A673 (cell line): Measurements from ENCODE around the gene ARHGAP24.

ENCODE experiments used
- EZH2 ChIP-seq: fragments of 200-600 bp; sonication (generic); IDR thresholded peaks from 2 replicates; pipeline ENCODE4 v1.6.1; 2017; ENCODE audit warnings: borderline replicate concordance, low read depth, mild to moderate bottlenecking, mixed read lengths, antibody characterized with exemption, low read length; ENCODE audit not compliant: poor library complexity, severe bottlenecking
- TF ChIP-seq, protein P1 (sequence below): fragments of 300-800, 200-600 bp; sonication (generic); conservative IDR thresholded peaks from 2 replicates; pipeline ENCODE4 v1.5.1; 2017; ENCODE audit warnings: low read depth, mild to moderate bottlenecking, antibody characterized with exemption, low read length, moderate library complexity, mixed read lengths

DNA sequence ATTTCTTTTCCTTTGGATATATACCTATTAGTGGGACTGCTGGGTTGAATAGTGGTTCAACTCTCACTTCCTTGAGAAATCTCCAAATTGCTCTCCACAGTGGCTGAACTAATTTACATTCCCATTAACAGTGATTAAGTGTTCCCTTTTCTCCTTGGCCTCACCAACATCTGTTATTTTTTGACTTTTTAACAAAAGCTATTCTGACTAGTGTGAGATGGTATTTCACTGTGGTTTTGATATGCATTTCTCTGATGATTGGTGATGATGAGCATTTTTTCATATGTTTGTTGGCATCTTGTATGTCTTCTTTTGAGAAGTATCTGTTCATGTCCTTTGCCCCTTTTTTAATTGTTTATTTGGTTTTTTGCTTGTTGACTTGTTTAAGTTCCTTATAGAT is 471.9 kb downstream of the ARHGAP24 start:
- no peak for TF ChIP-seq EZH2
- TF ChIP-seq, protein P1, sequence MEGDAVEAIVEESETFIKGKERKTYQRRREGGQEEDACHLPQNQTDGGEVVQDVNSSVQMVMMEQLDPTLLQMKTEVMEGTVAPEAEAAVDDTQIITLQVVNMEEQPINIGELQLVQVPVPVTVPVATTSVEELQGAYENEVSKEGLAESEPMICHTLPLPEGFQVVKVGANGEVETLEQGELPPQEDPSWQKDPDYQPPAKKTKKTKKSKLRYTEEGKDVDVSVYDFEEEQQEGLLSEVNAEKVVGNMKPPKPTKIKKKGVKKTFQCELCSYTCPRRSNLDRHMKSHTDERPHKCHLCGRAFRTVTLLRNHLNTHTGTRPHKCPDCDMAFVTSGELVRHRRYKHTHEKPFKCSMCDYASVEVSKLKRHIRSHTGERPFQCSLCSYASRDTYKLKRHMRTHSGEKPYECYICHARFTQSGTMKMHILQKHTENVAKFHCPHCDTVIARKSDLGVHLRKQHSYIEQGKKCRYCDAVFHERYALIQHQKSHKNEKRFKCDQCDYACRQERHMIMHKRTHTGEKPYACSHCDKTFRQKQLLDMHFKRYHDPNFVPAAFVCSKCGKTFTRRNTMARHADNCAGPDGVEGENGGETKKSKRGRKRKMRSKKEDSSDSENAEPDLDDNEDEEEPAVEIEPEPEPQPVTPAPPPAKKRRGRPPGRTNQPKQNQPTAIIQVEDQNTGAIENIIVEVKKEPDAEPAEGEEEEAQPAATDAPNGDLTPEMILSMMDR: no peak
